Fibroblast of mammary gland (primary cell): ENCODE results near the gene NOX5.

Experiments used
- DNase-seq: peaks from one replicate; pipeline ENCODE4 v3.0.0-alpha.2; 2010; ENCODE audit warnings: low read depth
- H3K4me3 ChIP-seq: 2 replicates; pipeline ENCODE4 v1.5.1; 2011; ENCODE audit warnings: low read depth, mild to moderate bottlenecking, low read length, moderate library complexity; ENCODE audit not compliant: control insufficient read depth
- TF ChIP-seq, protein P1 (sequence below): conservative IDR thresholded peaks from 2 replicates; pipeline ENCODE4 v1.5.1; 2011; ENCODE audit warnings: low read depth, low read length, inconsistent platforms; ENCODE audit not compliant: control insufficient read depth, insufficient read depth

NOX5 gene

DNA sequence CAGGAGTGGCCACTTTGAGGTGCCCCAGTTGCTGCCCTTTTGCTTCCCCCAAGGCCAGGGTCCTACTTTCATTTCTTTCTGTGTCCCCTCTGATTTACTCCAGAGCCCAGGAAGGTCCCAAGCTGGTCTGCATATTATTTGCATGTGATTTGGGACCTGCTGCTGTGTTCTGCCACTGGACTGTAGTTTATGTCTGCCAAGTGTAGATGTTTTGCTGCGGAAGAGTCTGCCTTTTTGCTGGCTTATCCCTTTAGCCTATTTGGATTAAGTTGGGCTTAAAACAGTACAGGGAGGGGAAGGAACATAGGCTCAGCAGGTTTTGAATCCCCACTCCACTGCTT is 21.4 kb downstream of the NOX5 start:
- H3K4me3 ChIP-seq: no peak overlapping the region
- DNase-seq: no peak
- TF ChIP-seq, protein P1, sequence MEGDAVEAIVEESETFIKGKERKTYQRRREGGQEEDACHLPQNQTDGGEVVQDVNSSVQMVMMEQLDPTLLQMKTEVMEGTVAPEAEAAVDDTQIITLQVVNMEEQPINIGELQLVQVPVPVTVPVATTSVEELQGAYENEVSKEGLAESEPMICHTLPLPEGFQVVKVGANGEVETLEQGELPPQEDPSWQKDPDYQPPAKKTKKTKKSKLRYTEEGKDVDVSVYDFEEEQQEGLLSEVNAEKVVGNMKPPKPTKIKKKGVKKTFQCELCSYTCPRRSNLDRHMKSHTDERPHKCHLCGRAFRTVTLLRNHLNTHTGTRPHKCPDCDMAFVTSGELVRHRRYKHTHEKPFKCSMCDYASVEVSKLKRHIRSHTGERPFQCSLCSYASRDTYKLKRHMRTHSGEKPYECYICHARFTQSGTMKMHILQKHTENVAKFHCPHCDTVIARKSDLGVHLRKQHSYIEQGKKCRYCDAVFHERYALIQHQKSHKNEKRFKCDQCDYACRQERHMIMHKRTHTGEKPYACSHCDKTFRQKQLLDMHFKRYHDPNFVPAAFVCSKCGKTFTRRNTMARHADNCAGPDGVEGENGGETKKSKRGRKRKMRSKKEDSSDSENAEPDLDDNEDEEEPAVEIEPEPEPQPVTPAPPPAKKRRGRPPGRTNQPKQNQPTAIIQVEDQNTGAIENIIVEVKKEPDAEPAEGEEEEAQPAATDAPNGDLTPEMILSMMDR: no peak

GRCh38 chr15:69036826-69037225 is 22.3 kb downstream of the NOX5 start:
- H3K4me3 ChIP-seq: no peak overlapping the region
- DNase-seq: no peak
- TF ChIP-seq, protein P1: no peak

GRCh38 chr15:69037482-69037881 is 23.0 kb downstream of the NOX5 start:
- no peak for DNase-seq
- H3K4me3 ChIP-seq: no peak overlapping the region
- TF ChIP-seq, protein P1: no peak

DNA sequence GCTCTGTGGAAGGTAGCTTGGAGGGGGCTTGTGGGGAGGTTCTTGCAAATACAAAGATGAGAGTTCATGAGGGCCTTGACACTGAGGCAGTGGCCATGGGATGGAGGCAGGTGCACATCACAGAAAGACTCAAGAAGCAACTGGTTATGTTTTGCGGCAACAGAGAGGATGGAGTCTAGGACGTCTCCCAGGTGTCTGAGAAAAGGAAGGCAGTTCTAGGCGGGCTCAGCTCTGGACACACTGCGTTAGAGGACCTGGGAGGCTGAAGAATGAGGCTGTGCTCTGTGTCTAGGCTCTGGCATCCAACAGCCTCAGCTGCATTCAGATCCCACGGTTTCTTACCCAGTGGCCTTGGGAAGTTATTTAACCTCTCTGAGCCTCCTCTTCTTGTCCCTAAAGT is 23.5 kb downstream of the NOX5 start:
- DNase-seq: no peak
- TF ChIP-seq, protein P1: no peak
- H3K4me3 ChIP-seq: no peak overlapping the region

DNA sequence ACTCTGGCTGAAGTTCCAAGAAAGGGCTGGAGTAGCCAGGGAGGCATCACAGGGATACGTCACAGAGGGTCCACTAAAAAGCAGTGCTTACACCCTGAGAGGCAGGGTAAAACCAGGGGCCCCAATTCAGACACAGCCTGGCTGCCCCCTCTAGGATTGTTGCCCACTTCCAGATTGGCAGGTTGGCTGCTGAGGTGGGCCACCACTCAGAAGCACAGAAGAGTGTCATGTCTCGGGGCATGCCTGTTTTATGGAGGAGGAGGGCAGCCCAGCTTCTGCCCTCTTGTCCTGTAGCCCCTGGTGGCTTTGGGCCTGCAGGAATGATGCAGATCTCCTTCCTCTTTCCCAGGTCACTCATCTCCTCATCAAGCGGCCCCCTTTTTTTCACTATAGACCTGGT is 24.0 kb downstream of the NOX5 start:
- H3K4me3 ChIP-seq: no peak overlapping the region
- DNase-seq: no peak
- TF ChIP-seq, protein P1: no peak

- TF ChIP-seq, protein P1: no peak
- no peak overlapping the region for H3K4me3 ChIP-seq
- no peak for DNase-seq
Measured at GRCh38 chr15:69039516-69040225, 25.2 kb downstream of the NOX5 start.

DNA sequence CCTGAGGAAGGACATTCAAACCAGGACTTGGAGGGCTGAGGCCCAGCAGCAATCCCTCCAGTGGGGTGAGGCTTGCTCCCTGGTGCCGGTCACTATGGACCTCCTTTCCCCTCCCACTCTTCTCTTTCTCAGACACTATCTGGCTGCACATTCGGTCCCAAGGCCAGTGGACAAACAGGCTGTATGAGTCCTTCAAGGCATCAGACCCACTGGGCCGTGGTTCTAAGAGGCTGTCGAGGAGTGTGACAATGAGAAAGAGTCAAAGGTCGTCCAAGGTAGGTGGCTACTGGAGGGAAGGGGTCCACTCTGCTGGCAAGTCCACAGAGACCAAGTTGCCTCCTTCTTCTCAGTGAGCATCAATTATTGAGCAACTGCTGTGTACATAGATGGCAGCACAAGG is 28.0 kb downstream of the NOX5 start:
- no peak overlapping the region for H3K4me3 ChIP-seq
- TF ChIP-seq, protein P1: no peak
- DNase-seq: no peak
